Heart left ventricle (tissue), 16 donors: Measurements from ENCODE around the gene AXIN1. TPM values are rescaled to one million over a fixed set of nuclear protein-coding genes. Genes with fewer than 3 reads are reported as not detected.

Experiments used
- ATAC-seq, 4 donors: fragments of 200-7000 bp; cut with Tn5 transposase; one replicate each; pipeline ENCODE4 v1.9.1; 2020 to 2022; ENCODE audit warnings: moderate library complexity in 4 of 4, mild to moderate bottlenecking in 3 of 4, moderate number of reproducible peaks in 1 of 4
- DNase-seq, 5 donors: peaks; one replicate each; pipeline ENCODE4 v3.0.0-alpha.2; 2020
- H3K27ac ChIP-seq, 12 donors: fragments of 200-600 bp; sonication (generic) in 4 of 12; one replicate each; pipeline versions ENCODE4 v1.5.0 to v1.8.0; 2016 to 2022; ENCODE audit warnings: mild to moderate bottlenecking in 2 of 12
- H3K27me3 ChIP-seq, 9 donors: fragments of 200-600 bp; sonication (generic) in 2 of 9; one replicate each; pipeline versions ENCODE4 v1.5.1 to v1.8.0; 2016 to 2022; ENCODE audit warnings: mild to moderate bottlenecking in 3 of 9
- H3K36me3 ChIP-seq, 9 donors: fragments of 200-600 bp; sonication (generic) in 2 of 9; one replicate each; pipeline versions ENCODE4 v1.5.0 to v1.8.0; 2018 to 2022; ENCODE audit warnings: mild to moderate bottlenecking in 2 of 9
- H3K4me1 ChIP-seq, 12 donors: fragments of 200-600 bp; sonication (generic) in 4 of 12; one replicate each; pipeline versions ENCODE4 v1.5.0 to v1.8.0; 2016 to 2022; ENCODE audit warnings: mild to moderate bottlenecking in 3 of 12
- H3K4me3 ChIP-seq, 12 donors: fragments of 200-600 bp; sonication (generic) in 4 of 12; one replicate each; pipeline versions ENCODE4 v1.5.0 to v1.8.0; 2017 to 2022; ENCODE audit warnings: mild to moderate bottlenecking in 9 of 12, moderate library complexity in 4 of 12
- H3K9me3 ChIP-seq, 12 donors: fragments of 200-600 bp; sonication (generic) in 4 of 12; one replicate each; pipeline versions ENCODE4 v1.5.0 to v1.8.0; 2016 to 2022; ENCODE audit warnings: mild to moderate bottlenecking in 1 of 12
- POLR2A ChIP-seq, 2 donors: fragments of 450-650 bp; IDR thresholded peaks; one replicate each; pipeline ENCODE4 v1.6.1; 2017; ENCODE audit warnings: antibody characterized with exemption in 2 of 2, mild to moderate bottlenecking in 2 of 2, moderate library complexity in 2 of 2
- WGBS, 4 donors: extraction: QIAGEN DNeasy Blood & Tissue Kit in 2 of 4; methylation state at CpG; one replicate each; pipeline versions ENCODE4 v1.1.5 to v1.1.7; 2013 to 2018; 5-methylcytosine and 5-hydroxymethylcytosine counted together
- intact Hi-C, 10 donors: fragments of 100-400 bp; cut with DNase I; formaldehyde crosslinking; loops; one replicate each; pipeline versions ENCODE4 v1.11.1 to v1.14.2; 2022
- polyA plus RNA-seq, 2 donors: library from polyadenylated mRNA; stranded (reverse); fragments of 200-250 nt; gene quantifications; one replicate each; pipeline ENCODE4 v1.2.3, GENCODE V29; 2013
- total RNA-seq, 9 donors: library from RNA; depleted of rRNA in 2 of 9; stranded (reverse); fragments of >200 nt in 2 of 9; fragmentation: NEBNext Ultra II Directional in 3 of 9; extraction: Animal tissue kit (Norgen Biotek cat#: 25700) in 3 of 9; gene quantifications; one replicate each; pipeline versions ENCODE4 v1.1.0 to v1.2.4, GENCODE V29; 2016 to 2023
- TF ChIP-seq, protein P1 (sequence below), 12 donors: fragments of 200-600 bp; sonication (generic) in 4 of 12; IDR thresholded peaks; one replicate each; pipeline versions ENCODE4 v1.5.0 to v1.8.0; 2018 to 2022; ENCODE audit warnings: antibody characterized with exemption in 12 of 12, mild to moderate bottlenecking in 5 of 12
- donor health status: ischemic (EF 13 %, LVEDD 7.1; RV severe dilation, severe dysfunction).
- donor health status: healthy with polysubstance abuse.
- donor health status: DM: no; HTN: yes; CAD: no.
- donor health status: DM: no; HTN: no; CAD: no.
- donor health status: ischemic (EF 25% LVEDD 6.9; RV normal size, moderate dysfunction).
- donor health status: ischemic (EF 25% LVEDD 5.7; RV mildly dilated, moderate dysfunction).
- donor health status: healthy.
- donor health status: DM: yes; HTN: yes; CAD: no.
- donor health status: ischemic (EF 35%, LVEDD 5.7; RV mildly dilated, moderate dysfunction).
- donor health status: nonischemic (EF 11% LVEDD 7.7; RV severe dilation, severe dysfunction).
- donor health status: DM: yes; HTN: yes; CAD: no.
- donor health status: PGD.
- donor health status: ischemic (EF 29% LVEDD 5.4; RV normal size, mild dysfunction).
- donor health status: nonischemic (EF 23%, LVEDD 6.1; RV moderate dilation, normal function).

AXIN1 gene
- total and polyA plus RNA-seq, 11 donors = 6.8 to 32.0 (median 11.6) TPM

DNA sequence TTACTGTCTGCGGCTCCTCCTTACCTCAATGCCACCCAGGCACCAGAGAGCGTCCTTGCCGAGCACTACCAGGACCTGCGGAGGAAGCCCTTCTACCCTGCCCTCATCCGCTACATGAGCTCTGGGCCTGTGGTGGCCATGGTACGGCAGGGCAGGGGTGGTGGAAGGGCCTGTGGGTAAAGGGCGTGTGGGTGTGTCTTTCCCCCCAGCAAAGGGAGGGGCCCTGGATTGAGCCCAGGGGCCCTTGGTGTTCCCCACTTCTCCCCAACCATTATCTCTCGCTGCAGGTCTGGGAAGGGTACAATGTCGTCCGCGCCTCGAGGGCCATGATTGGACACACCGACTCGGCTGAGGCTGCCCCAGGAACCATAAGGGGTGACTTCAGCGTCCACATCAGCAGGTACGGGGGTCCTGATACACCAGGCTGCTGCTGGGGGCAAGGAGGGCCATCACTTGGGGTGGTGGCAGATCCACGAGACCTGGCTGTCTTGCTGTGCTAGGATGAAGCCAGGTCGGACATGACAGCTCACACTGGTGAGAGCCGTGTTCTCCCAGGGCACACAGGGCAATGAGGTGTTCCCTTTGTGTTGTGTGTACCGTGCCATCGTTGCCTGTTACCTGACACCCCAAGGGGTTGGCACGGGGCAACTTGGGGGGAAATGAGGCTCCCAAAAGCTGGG is 47.0 kb upstream of the AXIN1 start:
- Histone ChIP-seq H3K9me3 (no peaks in the 10 kb centered on the region), H3K4me1 (peaks cover 0 to 41% (median 17%) of the 10 kb centered on the region in 12 donors), H3K27me3 (no peaks in the 10 kb centered on the region), H3K36me3 (peaks cover 0 to 5% (median 0%) of the 10 kb centered on the region in 9 donors), H3K4me3 (no peak overlapping the region), H3K27ac (no peak overlapping the region)
- ATAC-seq (no peak), DNase-seq (no peak)
- TF ChIP-seq, protein P1, sequence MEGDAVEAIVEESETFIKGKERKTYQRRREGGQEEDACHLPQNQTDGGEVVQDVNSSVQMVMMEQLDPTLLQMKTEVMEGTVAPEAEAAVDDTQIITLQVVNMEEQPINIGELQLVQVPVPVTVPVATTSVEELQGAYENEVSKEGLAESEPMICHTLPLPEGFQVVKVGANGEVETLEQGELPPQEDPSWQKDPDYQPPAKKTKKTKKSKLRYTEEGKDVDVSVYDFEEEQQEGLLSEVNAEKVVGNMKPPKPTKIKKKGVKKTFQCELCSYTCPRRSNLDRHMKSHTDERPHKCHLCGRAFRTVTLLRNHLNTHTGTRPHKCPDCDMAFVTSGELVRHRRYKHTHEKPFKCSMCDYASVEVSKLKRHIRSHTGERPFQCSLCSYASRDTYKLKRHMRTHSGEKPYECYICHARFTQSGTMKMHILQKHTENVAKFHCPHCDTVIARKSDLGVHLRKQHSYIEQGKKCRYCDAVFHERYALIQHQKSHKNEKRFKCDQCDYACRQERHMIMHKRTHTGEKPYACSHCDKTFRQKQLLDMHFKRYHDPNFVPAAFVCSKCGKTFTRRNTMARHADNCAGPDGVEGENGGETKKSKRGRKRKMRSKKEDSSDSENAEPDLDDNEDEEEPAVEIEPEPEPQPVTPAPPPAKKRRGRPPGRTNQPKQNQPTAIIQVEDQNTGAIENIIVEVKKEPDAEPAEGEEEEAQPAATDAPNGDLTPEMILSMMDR (IDR thresholded peaks at IDR 0.05) = no peak
- no peak for TF ChIP-seq POLR2A (IDR thresholded peaks at IDR 0.05)
- 54 to 88% (median 84%) methylated on average over 4 to 22 of the region's 22 CpGs for WGBS, 4 donors
- intact Hi-C loops = loop anchor here in 3 of 10 donors (10.0 kb wide), 2 partner anchors 85 to 265 kb away; partner anchors contain the start of gene RHOT2 (in 2 of the 3)

DNA sequence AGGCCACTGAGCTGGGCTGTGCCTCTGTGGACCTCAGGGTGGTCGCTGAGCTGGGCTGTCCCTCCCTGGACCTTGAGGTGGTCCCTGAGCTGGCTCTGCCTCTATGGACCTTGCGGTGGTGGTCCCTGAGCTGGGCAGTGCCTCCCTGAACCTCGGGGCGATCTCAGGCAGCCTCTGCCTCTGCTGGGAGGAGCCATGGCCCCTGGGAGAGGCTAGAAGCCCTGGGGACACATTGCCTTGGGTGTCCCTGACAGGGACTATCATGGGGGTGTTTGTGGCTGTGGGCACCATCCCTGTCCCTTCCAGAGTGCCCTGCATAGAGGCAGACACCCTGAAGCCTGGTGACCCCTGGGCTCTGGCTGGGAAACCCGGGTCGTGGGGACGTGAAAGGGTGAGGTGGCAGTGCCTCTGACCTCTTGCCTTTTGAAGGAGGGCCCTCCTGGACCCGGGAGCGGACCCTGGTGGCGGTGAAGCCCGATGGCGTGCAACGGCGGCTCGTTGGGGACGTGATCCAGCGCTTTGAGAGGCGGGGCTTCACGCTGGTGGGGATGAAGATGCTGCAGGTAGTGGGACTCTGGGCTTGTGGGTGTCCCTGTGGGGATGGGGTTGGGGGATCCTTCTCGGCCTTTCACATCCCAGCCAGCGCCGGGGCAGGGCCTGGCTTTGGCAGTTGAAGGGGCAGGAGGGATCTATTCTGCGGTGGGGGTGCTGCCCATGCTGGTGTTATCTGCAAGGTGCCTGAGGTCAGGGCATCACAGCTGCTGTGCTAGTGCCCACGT is 46.2 kb upstream of the AXIN1 start:
- H3K4me1 ChIP-seq = peaks cover 0 to 41% (median 17%) of the 10 kb centered on the region in 12 donors
- peak overlapping the region in 1 of 12 donors; percentile 87 for H3K4me3 ChIP-seq
- intact Hi-C loops = loop anchor here in 3 of 10 donors (10.0 kb wide), 2 partner anchors 86 to 266 kb away; partner anchors contain the start of gene RHOT2 (in 2 of the 3)
- no peaks in the 10 kb centered on the region for H3K9me3 ChIP-seq
- ATAC-seq (no peak), DNase-seq (no peak)
- no peak for TF ChIP-seq POLR2A (IDR thresholded peaks at IDR 0.05)
- TF ChIP-seq, protein P1 (IDR thresholded peaks at IDR 0.05) = no peak
- H3K27me3 ChIP-seq = no peaks in the 10 kb centered on the region
- peak overlapping the region in 6 of 12 donors; percentile 78 to 92 (median 84) for H3K27ac ChIP-seq
- peaks cover 0 to 5% (median 0%) of the 10 kb centered on the region in 9 donors for H3K36me3 ChIP-seq
- 82 to 85% (median 84%) methylated on average over 22 to 24 of the region's 24 CpGs for WGBS, 4 donors

DNA sequence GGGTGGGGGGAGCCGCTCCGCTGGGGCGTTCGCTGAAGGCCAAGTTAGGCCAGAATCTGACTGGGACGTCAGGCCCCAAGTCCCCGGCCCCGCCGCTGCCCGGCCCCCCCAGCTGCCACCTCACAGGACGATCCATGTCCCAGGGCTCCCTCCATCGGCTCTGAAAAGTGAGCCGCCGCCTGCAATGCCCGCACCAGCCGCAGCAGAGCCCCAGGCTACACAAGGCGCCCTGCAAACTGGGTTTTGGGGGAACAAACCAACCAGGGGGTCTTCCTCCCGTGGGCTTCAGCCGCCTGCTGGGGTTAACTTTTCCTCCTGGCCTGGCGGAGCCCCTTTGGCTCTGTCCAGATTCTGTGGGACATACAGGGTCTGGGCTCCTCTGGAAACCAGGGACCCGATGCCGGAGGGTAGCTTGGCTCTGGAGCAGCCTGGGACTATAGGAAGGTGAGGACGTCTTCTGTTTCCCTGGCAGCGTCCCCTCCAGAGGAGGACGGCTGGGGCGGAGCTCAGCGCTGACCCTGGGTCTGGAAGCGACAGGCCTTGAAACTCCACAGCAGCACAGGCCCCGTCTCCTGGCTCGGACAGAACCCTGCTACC is 45.3 kb upstream of the AXIN1 start:
- TF ChIP-seq, protein P1 (IDR thresholded peaks at IDR 0.05) = peak in 9 of 12 donors; percentile 13 to 49 (median 38)
- no peak for TF ChIP-seq POLR2A (IDR thresholded peaks at IDR 0.05)
- 14 to 24% (median 19%) methylated on average over 14 to 29 of the region's 29 CpGs for WGBS, 4 donors
- peak overlapping the region in 8 of 12 donors; percentile 50 to 92 (median 70) for H3K4me3 ChIP-seq
- H3K27ac ChIP-seq = peak overlapping the region; percentile 3 to 92 (median 77)
- H3K4me1 ChIP-seq = peaks cover 0 to 41% (median 17%) of the 10 kb centered on the region in 12 donors
- H3K36me3 ChIP-seq = peaks cover 0 to 5% (median 0%) of the 10 kb centered on the region in 9 donors
- no peaks in the 10 kb centered on the region for H3K27me3 ChIP-seq
- peak in 4 of 5 donors; percentile 72 to 86 (median 75) for DNase-seq
- no peaks in the 10 kb centered on the region for H3K9me3 ChIP-seq
- peak; percentile 31 to 73 (median 43) for ATAC-seq
- intact Hi-C loops = loop anchor here in 3 of 10 donors (2.0 to 10.0 kb wide), 3 partner anchors 15 to 267 kb away; partner anchors contain the start of gene RHOT2 (in 2 of the 3)
